MCF 10A (cell line): ENCODE results near the gene FYCO1. TPM values are rescaled to one million over a fixed set of nuclear protein-coding genes. Genes with fewer than 3 reads are reported as not detected.

Experiments used
- BruUV-seq: library from RNA; stranded (reverse); fragments of 400-500 nt; replicated peaks from 2 replicates; lab custom pipeline; 2021; lab: Mats Ljungman, UMichigan
- CTCF ChIA-PET: fragments of 300-600 bp; sonication (Branson Sonifier 250); formaldehyde crosslinking; extraction: SDS; loops from one replicate; lab custom pipeline; 2021; ENCODE audit warnings: antibody characterized with exemption, inconsistent platforms; lab: Yijun Ruan, JAX
- POLR2A ChIA-PET: fragments of 300-600, 350-650 bp; sonication (Branson Sonifier 250); formaldehyde crosslinking; extraction: SDS; loops from one replicate; lab custom pipeline; 2020; ENCODE audit warnings: antibody characterized with exemption, inconsistent platforms; lab: Yijun Ruan, JAX
- DNase-seq: peaks from one replicate; pipeline ENCODE4 v3.0.0-alpha.2; 2018; ENCODE audit not compliant: unreplicated experiment
- H3K27ac Mint-ChIP-seq: one replicate; pipeline ENCODE4 v1.8.0; 2022; ENCODE audit warnings: mild to moderate bottlenecking, low read depth, mixed read lengths; ENCODE audit not compliant: unreplicated experiment
- H3K27me3 Mint-ChIP-seq: one replicate; pipeline ENCODE4 v1.8.0; 2022; ENCODE audit warnings: mixed read lengths; ENCODE audit not compliant: insufficient read depth, unreplicated experiment
- H3K36me3 Mint-ChIP-seq: one replicate; pipeline ENCODE4 v1.8.0; 2022; ENCODE audit warnings: mild to moderate bottlenecking, moderate library complexity, mixed read lengths; ENCODE audit not compliant: insufficient read depth, unreplicated experiment
- H3K4me1 Mint-ChIP-seq: one replicate; pipeline ENCODE4 v1.8.0; 2022; ENCODE audit warnings: mixed read lengths; ENCODE audit not compliant: insufficient read depth, unreplicated experiment
- H3K4me3 Mint-ChIP-seq: one replicate; pipeline ENCODE4 v1.8.0; 2022; ENCODE audit warnings: mild to moderate bottlenecking, moderate library complexity, mixed read lengths; ENCODE audit not compliant: unreplicated experiment
- H3K9me3 Mint-ChIP-seq: one replicate; pipeline ENCODE4 v1.8.0; 2022; ENCODE audit warnings: mixed read lengths; ENCODE audit not compliant: unreplicated experiment
- CTCF ChIP-seq: fragments of 200-600 bp; IDR thresholded peaks from one replicate; pipeline ENCODE4 v1.8.0; 2022; ENCODE audit warnings: antibody characterized with exemption, mild to moderate bottlenecking; ENCODE audit not compliant: unreplicated experiment
- intact Hi-C: fragments of 100-400 bp; cut with micrococcal nuclease; formaldehyde crosslinking; loops from 2 replicates; pipeline ENCODE4 v1.14.1; 2022
- total RNA-seq: library from RNA; stranded (reverse); gene quantifications from 2 replicates; pipeline ENCODE4 v1.2.3, GENCODE V29; 2022

The FYCO1 gene
- total RNA-seq, 1 experiment from 2014 or later = 18.4 TPM

GRCh38 chr3:45953536-45953935 is 42.1 kb downstream of the FYCO1 start:
- no peak for TF ChIP-seq CTCF
- no peak overlapping the region for H3K27ac Mint-ChIP-seq
- intact Hi-C loops = no loop called here
- H3K36me3 Mint-ChIP-seq = peaks cover 59% of the 10 kb centered on the region
- POLR2A ChIA-PET = no interaction called here
- no peaks in the 10 kb centered on the region for H3K4me1 Mint-ChIP-seq
- H3K9me3 Mint-ChIP-seq = no peaks in the 10 kb centered on the region
- CTCF ChIA-PET = interaction anchor here (0.6 to 3.3 kb wide), 3 partner anchors 15 to 215 kb away, joined by 3 to 13 read pairs (median 3); no protein-coding TSS in a partner anchor
- no peak for DNase-seq
- BruUV-seq = no TSS peak
- no peak overlapping the region for H3K4me3 Mint-ChIP-seq
- no peaks in the 10 kb centered on the region for H3K27me3 Mint-ChIP-seq

DNA sequence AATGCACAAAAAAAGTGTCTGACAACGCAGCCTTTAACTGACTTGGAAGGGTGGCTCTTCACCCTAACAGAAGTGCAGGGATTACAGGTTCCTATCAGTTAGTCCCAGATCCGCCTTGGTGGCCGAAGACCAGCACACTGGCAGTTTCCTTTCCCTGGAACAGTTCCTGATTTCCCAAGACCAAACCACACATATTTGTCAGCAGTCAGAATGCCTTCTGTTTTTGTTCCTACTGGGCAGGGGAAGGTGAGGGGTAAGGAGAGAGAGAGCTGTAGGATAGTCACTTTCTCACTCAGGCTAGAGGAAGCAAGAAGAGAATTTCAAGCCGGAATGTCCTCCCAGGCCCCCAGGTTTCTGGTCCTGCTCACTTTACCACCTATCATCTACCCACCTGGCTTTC is 43.2 kb downstream of the FYCO1 start:
- DNase-seq = no peak
- no peak for TF ChIP-seq CTCF
- no peak overlapping the region for H3K4me3 Mint-ChIP-seq
- H3K4me1 Mint-ChIP-seq = no peaks in the 10 kb centered on the region
- peaks cover 52% of the 10 kb centered on the region for H3K36me3 Mint-ChIP-seq
- H3K27ac Mint-ChIP-seq = no peak overlapping the region
- intact Hi-C loops = no loop called here
- POLR2A ChIA-PET = interaction anchor here (0.7 kb wide), 1 partner anchor 181 kb away, joined by 4 read pairs; no protein-coding TSS in a partner anchor
- BruUV-seq = no TSS peak
- H3K27me3 Mint-ChIP-seq = no peaks in the 10 kb centered on the region
- no peaks in the 10 kb centered on the region for H3K9me3 Mint-ChIP-seq
- CTCF ChIA-PET = interaction anchor here (0.6 to 3.3 kb wide), 4 partner anchors 14 to 426 kb away, joined by 3 to 13 read pairs (median 8); no protein-coding TSS in a partner anchor

GRCh38 chr3:45951946-45952345 is 43.7 kb downstream of the FYCO1 start:
- Mint-ChIP-seq H3K9me3 (no peaks in the 10 kb centered on the region), H3K27me3 (no peaks in the 10 kb centered on the region), H3K4me3 (no peak overlapping the region), H3K27ac (no peak overlapping the region), H3K36me3 (peaks cover 50% of the 10 kb centered on the region), H3K4me1 (no peaks in the 10 kb centered on the region)
- BruUV-seq = no TSS peak
- DNase-seq = no peak
- ChIA-PET POLR2A (interaction anchor here (0.7 kb wide), 1 partner anchor 180 kb away, joined by 4 read pairs; no protein-coding TSS in a partner anchor), CTCF (interaction anchor here (0.6 to 3.3 kb wide), 4 partner anchors 13 to 427 kb away, joined by 3 to 13 read pairs (median 8); no protein-coding TSS in a partner anchor)
- TF ChIP-seq CTCF = no peak
- intact Hi-C loops = no loop called here

GRCh38 chr3:45950686-45951600 is 44.7 kb downstream of the FYCO1 start:
- no TSS peak for BruUV-seq
- Mint-ChIP-seq H3K4me3 (no peak overlapping the region), H3K27me3 (no peaks in the 10 kb centered on the region), H3K27ac (no peak overlapping the region), H3K36me3 (peaks cover 55% of the 10 kb centered on the region), H3K4me1 (no peaks in the 10 kb centered on the region), H3K9me3 (no peaks in the 10 kb centered on the region)
- DNase-seq = no peak
- no peak for TF ChIP-seq CTCF
- CTCF ChIA-PET = interaction anchor here (0.6 to 3.3 kb wide), 7 partner anchors 11 to 428 kb away, joined by 3 to 13 read pairs (median 4); no protein-coding TSS in a partner anchor
- POLR2A ChIA-PET = no interaction called here
- intact Hi-C loops = no loop called here
